Colonic mucosa (tissue), 4 donors: ENCODE results near the gene AMIGO1. TPM values are rescaled to one million over a fixed set of nuclear protein-coding genes. Genes with fewer than 3 reads are reported as not detected.

Source experiments
- DNase-seq: peaks from one replicate; pipeline ENCODE4 v3.0.0-alpha.2; 2020
- H3K27ac ChIP-seq: fragments of 200-600 bp; one replicate; pipeline ENCODE4 v1.8.0; 2021
- H3K27me3 ChIP-seq: fragments of 200-600 bp; one replicate; pipeline ENCODE4 v1.8.0; 2021
- H3K36me3 ChIP-seq: fragments of 200-600 bp; one replicate; pipeline ENCODE4 v1.8.0; 2021
- H3K4me1 ChIP-seq: fragments of 200-600 bp; one replicate; pipeline ENCODE4 v1.8.0; 2021; ENCODE audit warnings: mild to moderate bottlenecking
- H3K4me3 ChIP-seq: fragments of 200-600 bp; one replicate; pipeline ENCODE4 v1.8.0; 2021
- H3K9ac ChIP-seq, 2 donors: one replicate each; pipeline ENCODE4 v1.7.0; 2013; ENCODE audit warnings: control low read depth in 2 of 2, low read depth in 2 of 2, low read length in 2 of 2
- H3K9me3 ChIP-seq: fragments of 200-600 bp; one replicate; pipeline ENCODE4 v1.8.0; 2021
- CTCF ChIP-seq: fragments of 200-600 bp; IDR thresholded peaks from one replicate; pipeline ENCODE4 v1.8.0; 2022; ENCODE audit warnings: antibody characterized with exemption, mild to moderate bottlenecking
- intact Hi-C: fragments of 100-400 bp; cut with DNase I; formaldehyde crosslinking; loops from one replicate; pipeline ENCODE4 v1.14.1; 2022
- total RNA-seq, 2 donors: library from RNA; stranded (reverse); fragmentation: NEBNext Ultra II Directional in 1 of 2; extraction: Animal tissue kit (Norgen Biotek cat#: 25700) in 1 of 2; gene quantifications; one replicate each; pipeline ENCODE4 v1.2.1, GENCODE V29; 2021
- donor health status: healthy.
- donor health status: DM: no; HTN: no; CAD: no.
- donor health status: DM: no; HTN: no; CAD: no.

AMIGO1 gene
- total RNA-seq, 2 donors from 2014 or later: 2.5 to 3.9 TPM

- Histone ChIP-seq H3K4me1 (peaks cover 4% of the 10 kb centered on the region), H3K9ac (no peak overlapping the region), H3K9me3 (no peaks in the 10 kb centered on the region), H3K27me3 (no peaks in the 10 kb centered on the region), H3K27ac (peak overlapping the region; percentile 19), H3K36me3 (no peaks in the 10 kb centered on the region), H3K4me3 (no peak overlapping the region)
- intact Hi-C loops: no loop called here
- DNase-seq: peak; percentile 56
- no peak for TF ChIP-seq CTCF
These were observed 7.3 kb upstream of the AMIGO1 start for GRCh38 chr1:109516872-109517271.

GRCh38 chr1:109514846-109515245 is 5.3 kb upstream of the AMIGO1 start:
- H3K4me3 ChIP-seq: no peak overlapping the region
- H3K27ac ChIP-seq: no peak overlapping the region
- H3K36me3 ChIP-seq: no peaks in the 10 kb centered on the region
- peaks cover 4% of the 10 kb centered on the region for H3K4me1 ChIP-seq
- intact Hi-C loops: no loop called here
- TF ChIP-seq CTCF: no peak
- DNase-seq: no peak
- no peaks in the 10 kb centered on the region for H3K9me3 ChIP-seq
- H3K27me3 ChIP-seq: no peaks in the 10 kb centered on the region
- H3K9ac ChIP-seq: no peak overlapping the region

GRCh38 chr1:109513110-109513710 is 3.7 kb upstream of the AMIGO1 start:
- Histone ChIP-seq H3K27me3 (no peaks in the 10 kb centered on the region), H3K36me3 (no peaks in the 10 kb centered on the region), H3K4me1 (peaks cover 4% of the 10 kb centered on the region), H3K4me3 (no peak overlapping the region), H3K9ac (no peak overlapping the region), H3K9me3 (no peaks in the 10 kb centered on the region), H3K27ac (no peak overlapping the region)
- DNase-seq: no peak
- no peak for TF ChIP-seq CTCF
- intact Hi-C loops: no loop called here

- intact Hi-C loops: no loop called here
- H3K27ac ChIP-seq: no peak overlapping the region
- no peak for TF ChIP-seq CTCF
These were observed 703 bp downstream of the AMIGO1 start for GRCh38 chr1:109508873-109509175.

GRCh38 chr1:109508001-109508872 is 1.3 kb downstream of the AMIGO1 start:
- no peak overlapping the region for H3K27ac ChIP-seq
- H3K9me3 ChIP-seq: no peaks in the 10 kb centered on the region
- H3K4me1 ChIP-seq: no peaks in the 10 kb centered on the region
- intact Hi-C loops: no loop called here
- no peak overlapping the region for H3K9ac ChIP-seq
- DNase-seq: no peak
- no peak overlapping the region for H3K4me3 ChIP-seq
- H3K27me3 ChIP-seq: no peaks in the 10 kb centered on the region
- no peak for TF ChIP-seq CTCF
- no peaks in the 10 kb centered on the region for H3K36me3 ChIP-seq

More at GRCh38 chr1:109508873-109509175, 703 bp downstream of the AMIGO1 start:
- H3K9me3 ChIP-seq: no peaks in the 10 kb centered on the region
- H3K4me1 ChIP-seq: no peaks in the 10 kb centered on the region
- peak overlapping the region in 1 of 2 donors; percentile 86 for H3K9ac ChIP-seq
- peak overlapping the region; percentile 73 for H3K4me3 ChIP-seq
- no peaks in the 10 kb centered on the region for H3K27me3 ChIP-seq
- H3K36me3 ChIP-seq: no peaks in the 10 kb centered on the region
- no peak for DNase-seq
